ENCODE measurements around the gene SMIM17. TPM values are rescaled to one million over a fixed set of nuclear protein-coding genes. Genes with fewer than 3 reads are reported as not detected.

SMIM17 gene
- total and polyA plus RNA-seq, 2 experiments from 2014 or later, result 0.43 TPM; not detected in 1

GRCh38 chr19:56705939-56706338, 63.0 kb downstream of the SMIM17 start:
- TF ChIP-seq EZH2 (IDR thresholded peaks at IDR 0.05; ENCODE audit: insufficient read depth, poor library complexity, severe bottlenecking) (no peak), EZH2phosphoT487 (IDR thresholded peaks at IDR 0.05; ENCODE audit: insufficient read depth, low read depth) (no peak)
- no peaks in the 10 kb centered on the region for H3K9me2 ChIP-seq (ENCODE audit: insufficient read depth)
- no peaks in the 10 kb centered on the region for H3K4me1 ChIP-seq (ENCODE audit: insufficient read depth)
- H3K4me3 ChIP-seq, result no peak overlapping the region
- no peak overlapping the region for H3K27ac ChIP-seq
- no peaks in the 10 kb centered on the region for H3K9me3 ChIP-seq (ENCODE audit: low read depth)
- no peak overlapping the region for H3K9ac ChIP-seq
- H2AFZ ChIP-seq, result no peak overlapping the region
- H3K79me2 ChIP-seq (ENCODE audit: insufficient read depth), result no peaks in the 10 kb centered on the region
- H3K4me2 ChIP-seq (ENCODE audit: unreplicated experiment), result no peak overlapping the region
- peak; percentile 7 for DNase-seq
- no peaks in the 10 kb centered on the region for H3K36me3 ChIP-seq (ENCODE audit: low read depth)
- H3K27me3 ChIP-seq (replicated peaks; ENCODE audit: insufficient read depth), result no peaks in the 10 kb centered on the region
- in situ Hi-C loops (cut with MboI), result no loop called here
- no peaks in the 10 kb centered on the region for H3F3A ChIP-seq (ENCODE audit: insufficient read depth)
- H4K20me1 ChIP-seq (ENCODE audit: insufficient read depth), result no peaks in the 10 kb centered on the region
- 54 to 61% methylated on average over 1 of the region's 1 CpG for WGBS, 2 experiments (ENCODE audit: low coverage in 1 of 2, low lambda C conversion rate in 2 of 2, missing lambda C conversion rate in 2 of 2)

Other genes with a start within 250 kb of the SMIM17 start
- 4.2 TPM in 2 replicates for gene ZNF582, start 249.6 kb upstream of the SMIM17 start, total RNA-seq (2014; rRNA removed; shearing (Covaris generic))
- 4.8 and 5.0 TPM in 2 replicates for gene ZNF582, start 249.6 kb upstream of the SMIM17 start, polyA plus RNA-seq (2016; fragmentation: Nextera tagmentation; extraction: Ambion mirVana)
- 6.7 and 8.0 TPM in 2 replicates for gene ZNF583, start 238.8 kb upstream of the SMIM17 start, total RNA-seq (2014; rRNA removed; shearing (Covaris generic))
- 5.7 and 6.1 TPM in 2 replicates for gene ZNF583, start 238.8 kb upstream of the SMIM17 start, polyA plus RNA-seq (2016; fragmentation: Nextera tagmentation; extraction: Ambion mirVana)
- gene ZNF667, start 165.8 kb upstream of the SMIM17 start, total RNA-seq (2014; rRNA removed; shearing (Covaris generic)), result 5.3 and 5.6 TPM in 2 replicates
- gene ZNF667, start 165.8 kb upstream of the SMIM17 start, polyA plus RNA-seq (2016; fragmentation: Nextera tagmentation; extraction: Ambion mirVana), result 8.4 and 9.2 TPM in 2 replicates
- 4.7 and 6.1 TPM in 2 replicates for gene ZNF471, start 135.3 kb upstream of the SMIM17 start, total RNA-seq (2014; rRNA removed; shearing (Covaris generic))
- 3.4 and 3.6 TPM in 2 replicates for gene ZNF471, start 135.3 kb upstream of the SMIM17 start, polyA plus RNA-seq (2016; fragmentation: Nextera tagmentation; extraction: Ambion mirVana)
- gene ZFP28, start 104.2 kb upstream of the SMIM17 start, total RNA-seq (2014; rRNA removed; shearing (Covaris generic)), result 5.1 and 5.6 TPM in 2 replicates
- 5.8 and 7.1 TPM in 2 replicates for gene ZFP28, start 104.2 kb upstream of the SMIM17 start, polyA plus RNA-seq (2016; fragmentation: Nextera tagmentation; extraction: Ambion mirVana)
- 3.5 and 5.8 TPM in 2 replicates for gene ZNF470, start 75.7 kb upstream of the SMIM17 start, total RNA-seq (2014; rRNA removed; shearing (Covaris generic))
- 3.4 and 3.5 TPM in 2 replicates for gene ZNF470, start 75.7 kb upstream of the SMIM17 start, polyA plus RNA-seq (2016; fragmentation: Nextera tagmentation; extraction: Ambion mirVana)
- 3.4 and 7.9 TPM in 2 replicates for gene ZNF71, start 47.9 kb upstream of the SMIM17 start, total RNA-seq (2014; rRNA removed; shearing (Covaris generic))
- gene ZNF71, start 47.9 kb upstream of the SMIM17 start, polyA plus RNA-seq (2016; fragmentation: Nextera tagmentation; extraction: Ambion mirVana), result 6.2 and 6.7 TPM in 2 replicates
- gene ZNF835, start 28.6 kb downstream of the SMIM17 start, total RNA-seq (2014; rRNA removed; shearing (Covaris generic)), result not detected in 2 replicates
- 0.09 TPM in 1 of 2 replicates, not detected in the other for gene ZNF835, start 28.6 kb downstream of the SMIM17 start, polyA plus RNA-seq (2016; fragmentation: Nextera tagmentation; extraction: Ambion mirVana)
- gene PEG3, start 197.6 kb downstream of the SMIM17 start, total RNA-seq (2014; rRNA removed; shearing (Covaris generic)), result 0.65 and 1.5 TPM in 2 replicates
- gene PEG3, start 197.6 kb downstream of the SMIM17 start, polyA plus RNA-seq (2016; fragmentation: Nextera tagmentation; extraction: Ambion mirVana), result 0.66 and 0.81 TPM in 2 replicates
- not detected in 2 replicates for gene ZIM2, start 197.6 kb downstream of the SMIM17 start, total RNA-seq (2014; rRNA removed; shearing (Covaris generic))
- not detected in 2 replicates for gene ZIM2, start 197.6 kb downstream of the SMIM17 start, polyA plus RNA-seq (2016; fragmentation: Nextera tagmentation; extraction: Ambion mirVana)

All from GM23248 (cell line).